Liver (tissue), 1 donor: ENCODE measurements around the gene NEK11.

ENCODE experiments used
- ATF3 ChIP-seq: IDR thresholded peaks from 2 replicates; pipeline ENCODE4 v1.6.1; 2016; ENCODE audit warnings: antibody characterized with exemption
- SP1 ChIP-seq: IDR thresholded peaks from 2 replicates; pipeline ENCODE4 v1.6.1; 2018; ENCODE audit warnings: antibody characterized with exemption, mild to moderate bottlenecking
- donor health status: healthy.

- TF ChIP-seq SP1: no peak
- TF ChIP-seq ATF3: no peak
Measured at GRCh38 chr3:130992344-130992743, 34.3 kb upstream of the NEK11 start.
